COLO829 (cell line): ENCODE measurements around the gene OARD1.
"Not testable (repeated sequence)": the region's sequence is repeated elsewhere in the genome, so short reads cannot be mapped to it uniquely, and the experiment has no call there.

Experiments used
- DNase-seq: peaks from one replicate; pipeline ENCODE4 v3.0.0; 2012; ENCODE audit warnings: low spot score

Gene OARD1

GRCh38 chr6:41071923-41072835, at the start of gene OARD1:
OARD1 (minus strand) TSS chr6:41072356; CDS start chr6:41071634, 722 bp downstream.
- peak; percentile 100 for DNase-seq

GRCh38 chr6:41120058-41120457, 47.9 kb upstream of the OARD1 start:
- no peak for DNase-seq

DNA sequence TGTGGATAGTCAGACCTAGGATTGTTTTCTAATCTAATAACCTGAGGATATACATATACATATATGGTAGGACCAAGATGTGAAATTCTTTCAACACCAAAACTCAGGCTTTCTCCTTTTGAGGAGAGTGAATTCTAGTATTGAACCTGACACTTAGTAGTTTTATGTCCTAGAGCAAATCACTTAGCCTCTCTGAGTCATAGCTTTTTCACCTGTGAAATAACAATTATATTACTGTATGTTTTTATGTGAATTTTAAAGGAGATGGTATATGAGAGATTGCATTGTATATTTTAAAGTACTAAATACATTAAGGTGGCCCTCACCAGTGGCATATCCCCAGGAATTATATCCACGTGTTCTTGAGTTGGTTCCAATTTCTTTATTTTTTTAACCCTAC, 47.4 kb upstream of the OARD1 start:
- no peak for DNase-seq

GRCh38 chr6:41115027-41115426, 42.9 kb upstream of the OARD1 start:
- DNase-seq, result not testable (repeated sequence)

GRCh38 chr6:41111017-41111416, 38.9 kb upstream of the OARD1 start:
- DNase-seq, result no peak

GRCh38 chr6:41103847-41104246, 31.7 kb upstream of the OARD1 start:
- no peak for DNase-seq

DNA sequence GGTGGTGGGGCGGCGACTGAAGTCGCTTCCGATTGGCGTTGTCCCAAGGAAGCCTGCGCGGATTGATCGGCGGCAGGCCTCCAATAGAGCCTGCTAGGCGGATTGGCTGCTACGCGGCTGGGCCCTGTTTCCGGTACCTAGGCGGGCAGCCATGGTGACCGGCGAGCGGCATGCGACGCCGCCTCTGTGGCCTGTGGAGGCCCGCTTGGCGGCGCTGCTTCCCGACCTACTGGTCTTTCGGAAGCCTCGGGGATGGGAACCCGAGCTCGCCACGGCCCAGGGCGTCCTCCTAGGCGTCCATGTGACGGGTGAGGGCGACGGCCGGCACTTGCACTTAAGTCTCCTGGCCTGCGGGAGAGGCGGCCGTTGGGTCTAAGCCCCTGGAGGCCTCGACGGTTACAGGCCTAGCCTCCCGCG, 28.7 kb upstream of the OARD1 start:
- DNase-seq, result no peak

- no peak for DNase-seq
Observed at GRCh38 chr6:41098366-41098765, 26.2 kb upstream of the OARD1 start.

DNA sequence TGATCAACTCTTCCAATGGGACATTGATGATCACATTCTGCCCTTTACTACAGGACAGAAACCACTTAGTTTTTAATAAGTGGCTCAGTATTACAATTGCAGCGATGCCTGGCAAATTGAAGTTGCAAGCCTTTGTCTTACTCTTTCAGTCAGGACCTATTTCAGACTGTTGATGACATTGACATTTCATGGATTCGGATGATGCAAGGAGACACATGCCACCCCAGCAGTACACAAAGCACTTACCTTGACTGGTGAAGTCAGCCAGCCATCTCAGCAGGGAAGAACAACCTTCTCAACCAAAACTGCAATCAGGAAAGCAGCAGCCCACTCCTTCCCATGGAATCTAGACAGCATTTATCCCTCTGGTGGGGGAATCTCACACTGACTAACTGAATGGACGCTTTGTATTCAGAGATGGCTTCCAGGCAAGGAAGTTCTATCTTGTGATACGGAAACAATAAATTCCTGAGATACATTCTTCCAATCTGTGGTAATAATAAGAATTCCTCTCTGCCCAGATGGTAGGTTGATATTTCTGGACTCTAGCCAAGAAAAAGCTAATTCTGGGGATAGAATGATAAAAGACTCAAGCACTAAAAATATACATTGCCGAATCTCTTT, 25.4 kb upstream of the OARD1 start:
- DNase-seq, result peak; percentile 85

- no peak for DNase-seq
Observed at GRCh38 chr6:41093729-41094128, 21.6 kb upstream of the OARD1 start.

DNA sequence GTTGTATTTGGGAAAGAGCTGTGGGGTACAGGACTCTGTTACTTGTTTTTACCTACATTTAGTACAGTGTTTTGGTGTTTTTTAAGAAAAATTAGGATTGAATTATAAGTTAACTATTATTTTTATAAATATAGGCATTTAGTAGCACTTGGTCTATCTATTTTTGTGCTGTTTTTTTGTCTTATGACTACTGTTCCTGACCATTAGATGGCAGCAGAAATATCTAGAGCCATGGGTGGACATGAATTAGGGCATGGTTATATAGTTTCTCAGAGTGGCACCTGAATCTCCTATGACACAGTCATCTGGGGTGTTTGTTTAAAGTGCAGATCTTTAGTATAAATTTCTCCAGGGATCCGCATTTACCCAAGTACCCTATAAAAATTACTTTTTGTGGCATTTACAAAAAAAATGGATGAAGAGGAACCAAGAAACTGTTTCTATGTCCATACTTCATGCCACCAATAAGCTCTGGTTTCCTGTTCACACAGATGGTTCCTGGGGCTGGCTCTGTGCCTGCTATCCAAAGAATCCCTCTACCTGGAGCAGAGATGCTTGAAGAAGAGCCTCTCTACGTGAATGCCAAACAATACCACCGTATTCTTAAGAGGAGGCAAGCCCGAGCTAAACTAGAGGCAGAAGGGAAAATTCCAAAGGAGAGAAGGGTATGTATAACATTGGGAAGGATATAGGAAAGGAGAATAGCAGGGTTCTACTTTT, 20.4 kb upstream of the OARD1 start:
- no peak for DNase-seq

GRCh38 chr6:41090841-41091761, 18.9 kb upstream of the OARD1 start:
- DNase-seq, result no peak

DNA sequence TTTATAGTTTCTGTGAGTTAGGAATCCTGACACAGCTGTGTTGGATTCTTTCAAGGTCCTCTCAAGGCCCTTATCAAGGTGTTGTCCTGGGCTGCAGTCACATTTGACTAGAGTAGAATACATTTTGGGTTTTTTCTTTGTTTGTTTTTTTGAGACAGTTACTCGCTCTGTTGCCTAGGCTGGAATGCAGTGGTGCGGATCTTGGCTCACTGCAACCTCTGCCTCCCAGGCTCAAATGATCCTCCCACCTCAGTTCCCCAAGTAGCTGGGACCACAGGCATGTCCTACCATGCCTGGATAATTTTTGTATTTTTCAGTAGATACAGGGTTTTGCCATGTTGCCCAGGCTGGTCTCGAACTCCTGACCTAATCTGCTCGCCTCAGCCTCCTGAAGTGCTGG, 16.3 kb upstream of the OARD1 start:
- no peak for DNase-seq

GRCh38 chr6:41085182-41085581, 13.0 kb upstream of the OARD1 start:
- DNase-seq, result no peak

GRCh38 chr6:41083072-41083471, 10.9 kb upstream of the OARD1 start:
- DNase-seq, result no peak

DNA sequence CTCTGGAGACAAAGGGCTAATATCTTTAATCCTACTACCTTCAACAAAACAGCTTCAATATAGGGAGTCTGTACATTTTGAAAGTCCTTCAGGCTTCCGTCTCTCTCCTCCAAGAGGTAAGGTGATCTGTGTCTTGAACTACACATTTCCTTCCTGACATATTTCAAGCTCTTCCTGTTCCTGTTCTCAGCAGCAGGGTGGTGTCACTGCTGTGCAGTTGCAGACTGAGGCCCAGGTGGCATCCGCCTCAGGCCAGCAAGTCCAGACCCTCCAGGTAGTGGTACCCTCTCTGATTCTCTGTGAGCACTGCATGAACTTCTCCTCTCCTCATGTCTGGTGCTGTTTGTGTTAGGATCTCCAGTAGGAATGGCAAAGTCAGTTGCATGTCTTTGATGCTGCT, 8.5 kb upstream of the OARD1 start:
- no peak for DNase-seq

GRCh38 chr6:41079080-41079479, 6.9 kb upstream of the OARD1 start:
- DNase-seq, result no peak

DNA sequence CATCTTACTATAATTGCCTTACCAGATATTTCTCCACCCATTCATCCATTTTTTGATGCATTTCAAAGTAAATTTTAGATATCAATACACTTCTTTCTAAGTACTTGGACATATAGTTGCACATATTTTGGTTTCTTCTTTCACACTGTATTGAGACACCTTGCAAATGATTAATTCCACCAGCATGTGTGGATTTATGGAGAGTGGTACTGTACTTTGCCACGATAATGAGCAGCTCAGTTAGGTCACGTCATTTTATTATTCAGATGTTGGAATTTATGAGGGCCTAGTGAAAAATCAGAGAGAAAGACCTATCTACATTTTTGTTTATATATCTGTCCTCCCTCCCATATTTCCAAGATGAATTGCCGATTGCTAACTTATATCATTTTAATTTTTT, 5.9 kb upstream of the OARD1 start:
- DNase-seq, result no peak

DNA sequence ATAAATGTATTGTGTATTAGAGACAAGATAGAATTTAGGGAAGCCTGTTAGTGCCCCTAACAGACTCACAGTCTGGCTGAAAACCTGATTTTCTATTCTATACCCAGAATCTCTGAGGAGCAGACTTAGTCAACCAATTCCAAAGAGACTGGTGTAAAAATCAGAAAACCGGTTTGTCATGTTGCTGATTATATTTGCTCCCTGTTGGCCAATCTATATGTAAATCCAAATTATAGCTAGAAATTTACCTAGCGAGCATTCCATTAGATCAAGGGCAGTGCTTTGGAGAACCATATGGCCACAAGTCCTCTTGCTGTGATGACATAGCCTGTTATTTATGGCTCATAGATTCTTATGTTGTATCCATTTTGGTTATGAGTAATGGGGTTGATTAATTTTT, 5.4 kb upstream of the OARD1 start:
- DNase-seq, result no peak

GRCh38 chr6:41075651-41076626, 3.8 kb upstream of the OARD1 start:
- DNase-seq, result no peak
